GM12878 (cell line): ENCODE measurements around the gene FERMT3. TPM values are rescaled to one million over a fixed set of nuclear protein-coding genes. Genes with fewer than 3 reads are reported as not detected.

ENCODE experiments used
- ASH2L ChIP-seq: fragments of 300-600, 200-600 bp; sonication (generic); IDR thresholded peaks from 2 replicates; pipeline ENCODE4 v1.6.1; 2017; ENCODE audit warnings: low read depth, mild to moderate bottlenecking, borderline replicate concordance
- CBX5 ChIP-seq: sonication (generic); IDR thresholded peaks from 2 replicates; pipeline ENCODE4 v1.6.1; 2016; ENCODE audit warnings: low read depth, moderate library complexity, mild to moderate bottlenecking, inconsistent platforms
- CHD1 ChIP-seq: IDR thresholded peaks from 2 replicates; pipeline ENCODE4 v1.6.1; 2012; ENCODE audit warnings: low read depth, low read length, improper control_type of control experiment
- ESRRA ChIP-seq: IDR thresholded peaks from 2 replicates; pipeline ENCODE4 v1.6.1; 2012; ENCODE audit warnings: mild to moderate bottlenecking, low read length, improper control_type of control experiment
- IRF4 ChIP-seq: IDR thresholded peaks from 2 replicates; pipeline ENCODE4 v1.6.1; 2011; ENCODE audit warnings: low read depth, low read length
- KLF5 ChIP-seq: fragments of 450-650 bp; IDR thresholded peaks from 2 replicates; pipeline ENCODE4 v1.6.1; 2014; ENCODE audit warnings: mild to moderate bottlenecking; ENCODE audit not compliant: partially characterized antibody
- MXI1 ChIP-seq: fragments of 150-350 bp; IDR thresholded peaks from 2 replicates; pipeline ENCODE4 v1.6.1; 2011; ENCODE audit warnings: low read depth, mild to moderate bottlenecking, inconsistent platforms, low read length, improper control_type of control experiment
- NFYB ChIP-seq: IDR thresholded peaks from 2 replicates; pipeline ENCODE4 v1.6.1; 2011; ENCODE audit warnings: low read depth, mild to moderate bottlenecking, low read length, improper control_type of control experiment, moderate library complexity; ENCODE audit not compliant: insufficient read depth
- PRDM15 ChIP-seq: fragments of 450-650 bp; formaldehyde crosslinking; IDR thresholded peaks from 2 replicates; pipeline ENCODE4 v1.4.0; 2020; ENCODE audit warnings: mild to moderate bottlenecking, moderate library complexity
- RAD21 ChIP-seq: IDR thresholded peaks from 2 replicates; pipeline ENCODE4 v1.6.1; 2011; ENCODE audit warnings: mild to moderate bottlenecking, low read depth, low read length, moderate library complexity; ENCODE audit not compliant: insufficient read depth
- YBX1 ChIP-seq: fragments of 450-650 bp; IDR thresholded peaks from 2 replicates; pipeline ENCODE4 v1.6.1; 2016; ENCODE audit warnings: antibody characterized with exemption
- ZBTB11 ChIP-seq: fragments of 450-650 bp; formaldehyde crosslinking; IDR thresholded peaks from 2 replicates; pipeline ENCODE4 v1.5.0; 2022; ENCODE audit warnings: mild to moderate bottlenecking, missing genetic modification characterization
- polyA plus RNA-seq, 11 experiments: library from polyadenylated mRNA; depleted of rRNA in 4 of 11; unstranded in 6 of 11; stranded (reverse) in 5 of 11; fragments of >200 nt; fragmentation: Nextera tagmentation in 4 of 11; fragmentation: Illumina TruSeq in 1 of 11; extraction: Ambion mirVana in 4 of 11; extraction: Trizol in 1 of 11; gene quantifications; 1 replicate in 1 of 11; 2 replicates in 10 of 11; pipeline versions ENCODE4 v1.2.1 to v1.2.3, GENCODE V29; 2011 to 2016; ENCODE audit warnings: inconsistent platforms in 2 of 11, missing spikeins in 2 of 11, low read depth in 1 of 11
- total RNA-seq, 4 experiments: library from RNA; depleted of rRNA in 3 of 4; stranded (reverse); fragments of >200 nt in 3 of 4; fragmentation: Illumina TruSeq in 1 of 4; extraction: Trizol in 1 of 4; gene quantifications; 2 replicates each; pipeline versions ENCODE4 v1.2.1 to v1.2.3, GENCODE V29; 2013 to 2021

FERMT3 gene
- total and polyA plus RNA-seq, 10 of the 15 experiments (the other 5 are each of a cell fraction or from before 2014, with no cell fraction given) = 2.0 to 211 (median 114) TPM

- 0 out of 2 replicates have a peak, but pooled peaks have one; percentile 15 for TF ChIP-seq ZBTB11
- TF ChIP-seq RAD21 = no peak
- TF ChIP-seq CHD1 = no peak
- 0 out of 2 replicates have a peak, but pooled peaks have one; percentile 46 for TF ChIP-seq MXI1
- no peak for TF ChIP-seq KLF5
- no peak for TF ChIP-seq ASH2L
- no peak for TF ChIP-seq NFYB
- TF ChIP-seq CBX5 = no peak
- TF ChIP-seq IRF4 = no peak
- no peak for TF ChIP-seq ESRRA
- TF ChIP-seq PRDM15 (CRISPR knock-in tag) = no peak
- no peak for TF ChIP-seq YBX1
- TF ChIP-seq, all 136 proteins: peak for 32
These were observed 40.6 kb downstream of the FERMT3 start, which contains the start of gene PPP1R14B (continued) for GRCh38 chr11:64246871-64247728.
